SU-DHL-6 (cell line): Measurements from ENCODE around the gene PRKAR1B.

Experiments
- CTCF ChIP-seq: fragments of 200-600 bp; sonication (generic); IDR thresholded peaks from one replicate; pipeline ENCODE4 v1.5.1; 2017; ENCODE audit warnings: antibody characterized with exemption, mild to moderate bottlenecking, low read length, moderate library complexity; ENCODE audit not compliant: insufficient read depth, poor library complexity, severe bottlenecking
- EZH2phosphoT487 ChIP-seq: fragments of 200-600 bp; sonication (generic), shearing (Covaris generic); conservative IDR thresholded peaks from 2 replicates; pipeline ENCODE4 v1.6.1; 2018; ENCODE audit warnings: mild to moderate bottlenecking, antibody characterized with exemption, low read length, moderate library complexity, mixed read lengths

GRCh38 chr7:676246-676971, 50.7 kb downstream of the PRKAR1B start:
- TF ChIP-seq CTCF (no peak), EZH2phosphoT487 (no peak)
